Activated T-helper 1 cell treated with anti-CD3 and anti-CD28 coated beads, Interleukin-12 subunit alpha, Interleukin-12 subunit beta, Interleukin-2, Interleukin-4 antibody, amounts not matched to agents 30 ng/mL and 10 ng/mL and 1 ng/mL, durations not matched to agents 14 hours and 24 hours and 36 hours (primary cell): ENCODE data around the gene ADAMTS12. TPM values are rescaled to one million over a fixed set of nuclear protein-coding genes. Genes with fewer than 3 reads are reported as not detected.
"Not testable (repeated sequence)": the region's sequence is repeated elsewhere in the genome, so short reads cannot be mapped to it uniquely, and the experiment has no call there.

Experiments
- DNase-seq: peaks from one replicate; pipeline ENCODE4 v3.0.0; 2021; ENCODE audit warnings: low spot score
- H3K27ac Mint-ChIP-seq: one replicate; pipeline ENCODE4 v1.8.0; 2021; ENCODE audit warnings: mild to moderate bottlenecking, mixed read lengths
- H3K27me3 Mint-ChIP-seq: one replicate; pipeline ENCODE4 v1.8.0; 2022; ENCODE audit warnings: mild to moderate bottlenecking, moderate library complexity, mixed read lengths; ENCODE audit not compliant: insufficient read depth
- H3K36me3 Mint-ChIP-seq: one replicate; pipeline ENCODE4 v1.8.0; 2021; ENCODE audit warnings: low read depth, mixed read lengths
- H3K4me1 Mint-ChIP-seq: one replicate; pipeline ENCODE4 v1.8.0; 2021; ENCODE audit warnings: low read depth, mixed read lengths
- H3K4me3 Mint-ChIP-seq: one replicate; pipeline ENCODE4 v1.8.0; 2021; ENCODE audit warnings: mild to moderate bottlenecking, moderate library complexity, mixed read lengths
- H3K9me3 Mint-ChIP-seq: one replicate; pipeline ENCODE4 v1.8.0; 2021; ENCODE audit warnings: mixed read lengths
- intact Hi-C: fragments of 100-400 bp; cut with micrococcal nuclease; formaldehyde crosslinking; loops from one replicate; pipeline ENCODE4 v1.15.1; 2024
- total RNA-seq: library from RNA; stranded (reverse); gene quantifications from 2 replicates; pipeline ENCODE4 v1.2.3, GENCODE V29; 2022

ADAMTS12 gene
- total RNA-seq, 1 donor from 2014 or later, result not detected

DNA sequence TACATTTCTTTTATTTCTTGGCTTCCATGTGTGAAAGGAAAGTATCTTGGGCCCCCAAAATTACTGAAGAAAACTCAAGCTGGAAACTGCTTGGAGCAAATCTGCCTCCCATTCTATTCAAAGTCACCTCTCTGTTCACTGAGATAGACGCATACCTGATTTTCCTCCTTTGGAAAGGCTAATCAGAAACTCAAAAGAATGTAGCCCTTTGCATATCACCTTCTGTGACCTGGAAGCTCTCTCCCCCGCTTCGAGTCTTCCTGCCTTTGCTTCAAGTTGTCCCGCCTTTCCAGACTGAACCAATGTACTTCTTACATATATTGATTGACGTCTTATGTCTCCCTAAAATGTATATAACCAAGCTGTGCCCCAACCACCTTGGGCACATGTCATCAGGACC lies 39.3 kb upstream of the ADAMTS12 start:
- H3K27me3 Mint-ChIP-seq, result peaks cover 11% of the 10 kb centered on the region
- H3K27ac Mint-ChIP-seq, result no peak overlapping the region
- no peak for DNase-seq
- no peaks in the 10 kb centered on the region for H3K36me3 Mint-ChIP-seq
- intact Hi-C loops, result loop anchor here (10.0 kb wide), 1 partner anchor 106 kb away; no protein-coding TSS in a partner anchor
- H3K4me1 Mint-ChIP-seq, result no peaks in the 10 kb centered on the region
- H3K4me3 Mint-ChIP-seq, result no peak overlapping the region
- no peaks in the 10 kb centered on the region for H3K9me3 Mint-ChIP-seq

DNA sequence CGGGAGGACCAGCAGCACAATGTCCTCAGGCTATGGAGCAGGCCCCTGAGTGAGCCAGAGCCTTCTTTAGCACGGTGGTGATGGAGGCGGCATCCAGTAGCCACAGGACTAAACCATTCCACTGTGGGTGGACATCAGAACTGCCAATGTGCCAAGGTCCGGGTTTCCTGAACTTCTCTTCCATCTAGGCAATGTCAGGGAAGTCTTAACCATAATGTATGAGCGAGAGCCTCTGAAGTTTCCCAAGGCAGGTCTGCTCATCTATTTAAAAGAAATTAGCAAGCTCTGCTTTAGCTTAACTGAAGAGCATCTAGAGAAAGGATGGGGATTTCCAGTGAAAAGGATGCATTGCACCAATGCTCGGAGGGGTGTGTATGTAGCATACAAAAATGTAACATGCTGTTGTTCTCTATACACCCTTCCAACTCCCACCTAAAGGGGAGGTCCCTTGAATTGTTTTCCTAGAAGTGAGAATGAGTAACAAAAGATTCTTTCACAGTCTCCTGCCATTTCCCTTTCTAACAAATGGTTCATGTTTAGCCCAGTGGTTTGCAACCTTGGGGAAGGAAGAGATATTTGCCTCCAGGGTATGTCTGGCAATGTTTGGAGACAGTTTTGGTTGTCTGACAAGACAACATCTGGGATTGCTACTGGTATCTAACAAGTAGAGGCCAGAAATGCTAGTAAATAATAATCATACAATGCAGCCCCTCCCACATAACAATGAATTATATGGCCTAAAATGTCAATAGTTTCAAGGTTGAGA lies 38.3 kb upstream of the ADAMTS12 start:
- no peak overlapping the region for H3K4me3 Mint-ChIP-seq
- H3K36me3 Mint-ChIP-seq, result no peaks in the 10 kb centered on the region
- intact Hi-C loops, result loop anchor here (10.0 kb wide), 1 partner anchor 105 kb away; no protein-coding TSS in a partner anchor

DNA sequence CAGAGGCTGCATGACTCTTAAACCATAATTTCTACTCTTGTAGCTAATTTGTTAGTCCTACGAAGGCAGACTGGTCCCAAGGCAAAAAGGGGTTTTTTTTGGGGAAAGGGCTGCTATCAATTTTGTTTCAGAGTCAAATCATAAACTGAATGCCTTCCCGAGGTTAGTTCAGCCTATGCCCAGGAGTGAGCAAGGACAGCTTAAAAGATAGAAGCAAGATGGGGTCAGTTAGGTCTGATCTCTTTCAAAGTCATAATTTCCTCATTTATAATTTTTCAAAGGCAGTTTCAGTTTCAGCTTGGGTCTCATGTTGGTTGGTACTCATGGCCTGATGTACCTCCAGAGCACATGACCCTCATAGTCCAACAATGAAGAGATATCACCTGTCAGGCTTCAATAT lies 36.5 kb upstream of the ADAMTS12 start:
- intact Hi-C loops, result no loop called here
- no peak for DNase-seq
- no peak overlapping the region for H3K4me3 Mint-ChIP-seq
- peaks cover 4% of the 10 kb centered on the region for H3K27me3 Mint-ChIP-seq
- H3K4me1 Mint-ChIP-seq, result no peaks in the 10 kb centered on the region
- no peak overlapping the region for H3K27ac Mint-ChIP-seq
- no peaks in the 10 kb centered on the region for H3K36me3 Mint-ChIP-seq
- no peaks in the 10 kb centered on the region for H3K9me3 Mint-ChIP-seq

More for the DNA sequence above, 38.3 kb upstream of the ADAMTS12 start:
- Mint-ChIP-seq H3K4me1 (no peaks in the 10 kb centered on the region), H3K27ac (no peak overlapping the region), H3K27me3 (peaks cover 6% of the 10 kb centered on the region), H3K9me3 (no peaks in the 10 kb centered on the region)
- no peak for DNase-seq

DNA sequence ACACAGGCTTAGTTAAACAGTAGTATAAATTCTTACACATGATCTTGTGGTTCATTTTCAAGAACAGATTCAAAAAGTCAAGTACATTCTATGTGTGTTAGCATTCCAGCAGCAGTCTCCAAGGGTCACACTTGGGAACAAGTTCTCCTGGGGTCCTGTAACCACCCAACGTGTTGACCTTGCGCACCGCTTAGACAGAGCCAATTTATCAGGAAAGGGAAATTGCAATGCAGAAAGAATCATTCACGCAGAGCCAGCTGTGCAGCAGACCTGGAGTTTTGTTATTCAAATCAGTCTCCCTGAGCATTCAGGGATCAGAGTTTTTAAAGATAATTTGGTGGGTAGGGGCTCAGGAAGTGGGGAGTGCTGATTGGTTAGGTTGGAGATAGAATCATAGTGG lies 35.9 kb upstream of the ADAMTS12 start:
- H3K9me3 Mint-ChIP-seq, result no peaks in the 10 kb centered on the region
- H3K4me1 Mint-ChIP-seq, result no peaks in the 10 kb centered on the region
- no peaks in the 10 kb centered on the region for H3K27me3 Mint-ChIP-seq
- no peaks in the 10 kb centered on the region for H3K36me3 Mint-ChIP-seq
- H3K27ac Mint-ChIP-seq, result no peak overlapping the region
- H3K4me3 Mint-ChIP-seq, result no peak overlapping the region
- no peak for DNase-seq
- intact Hi-C loops, result no loop called here

DNA sequence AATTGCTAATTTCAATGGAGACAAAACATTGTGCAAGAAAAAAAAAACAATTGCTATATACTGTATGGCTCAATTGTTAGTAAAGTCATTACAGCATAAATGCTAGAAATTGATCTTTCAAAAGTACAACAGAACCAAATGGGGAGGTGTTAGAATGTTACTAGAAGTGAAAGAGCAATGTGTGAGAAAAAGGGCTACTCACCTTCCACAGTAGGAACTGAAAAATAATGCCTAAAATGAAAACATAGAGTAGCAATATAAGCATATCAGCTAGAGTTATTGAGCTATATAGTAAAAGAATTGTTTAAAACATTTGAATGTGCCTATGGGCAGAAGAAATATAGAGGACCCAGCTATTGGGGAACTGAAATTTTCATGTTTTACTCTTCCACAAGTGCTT lies 33.5 kb upstream of the ADAMTS12 start:
- DNase-seq, result no peak
- Mint-ChIP-seq H3K4me1 (no peaks in the 10 kb centered on the region), H3K27me3 (peaks cover 7% of the 10 kb centered on the region), H3K36me3 (no peaks in the 10 kb centered on the region), H3K9me3 (no peaks in the 10 kb centered on the region), H3K27ac (no peak overlapping the region), H3K4me3 (no peak overlapping the region)
- intact Hi-C loops, result no loop called here

DNA sequence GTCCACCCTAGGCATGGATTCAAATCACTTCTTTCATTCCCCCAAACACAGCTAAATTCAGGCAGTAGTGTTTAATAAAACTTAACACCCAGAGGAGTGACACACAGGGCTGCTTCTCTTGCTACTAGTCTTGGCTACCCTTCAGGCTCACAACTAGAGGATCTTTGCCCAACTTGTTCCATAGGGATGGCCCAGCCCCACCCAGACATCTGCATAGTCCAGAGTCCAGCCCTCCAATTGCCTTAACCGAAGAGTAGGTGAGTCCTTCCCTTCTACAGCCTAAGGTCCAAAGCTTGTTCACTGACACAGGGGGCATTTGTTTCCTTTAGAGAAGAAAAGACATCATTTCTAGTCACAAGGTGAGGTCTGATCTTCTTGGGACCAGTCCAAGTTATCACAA lies 29.2 kb upstream of the ADAMTS12 start:
- Mint-ChIP-seq H3K27me3 (peaks cover 7% of the 10 kb centered on the region), H3K4me3 (no peak overlapping the region), H3K4me1 (no peaks in the 10 kb centered on the region), H3K27ac (no peak overlapping the region), H3K36me3 (no peaks in the 10 kb centered on the region), H3K9me3 (peaks cover 11% of the 10 kb centered on the region)
- no peak for DNase-seq
- intact Hi-C loops, result no loop called here

DNA sequence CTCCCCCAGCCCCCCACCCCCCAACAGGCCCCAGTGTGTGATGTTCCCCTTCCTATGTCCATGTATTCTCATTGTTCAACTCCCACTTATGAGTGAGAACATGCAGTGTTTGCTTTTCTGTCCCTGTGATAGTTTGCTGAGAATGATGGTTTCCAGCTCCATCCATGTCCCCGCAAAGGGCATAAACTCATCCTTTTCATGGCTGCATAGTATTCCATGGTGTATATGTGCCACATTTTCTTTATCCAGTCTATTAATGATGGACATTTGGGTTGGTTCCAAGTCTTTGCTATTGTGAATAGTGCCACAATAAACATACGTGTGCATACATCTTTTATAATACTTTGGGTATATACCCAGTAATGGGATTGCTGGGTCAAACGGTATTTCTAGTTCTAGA lies 23.1 kb upstream of the ADAMTS12 start:
- intact Hi-C loops, DNase-seq, H3K27me3 Mint-ChIP-seq, H3K36me3 Mint-ChIP-seq, H3K4me3 Mint-ChIP-seq, H3K4me1 Mint-ChIP-seq, H3K27ac Mint-ChIP-seq: not testable (repeated sequence)
- peaks cover 11% of the 10 kb centered on the region for H3K9me3 Mint-ChIP-seq

DNA sequence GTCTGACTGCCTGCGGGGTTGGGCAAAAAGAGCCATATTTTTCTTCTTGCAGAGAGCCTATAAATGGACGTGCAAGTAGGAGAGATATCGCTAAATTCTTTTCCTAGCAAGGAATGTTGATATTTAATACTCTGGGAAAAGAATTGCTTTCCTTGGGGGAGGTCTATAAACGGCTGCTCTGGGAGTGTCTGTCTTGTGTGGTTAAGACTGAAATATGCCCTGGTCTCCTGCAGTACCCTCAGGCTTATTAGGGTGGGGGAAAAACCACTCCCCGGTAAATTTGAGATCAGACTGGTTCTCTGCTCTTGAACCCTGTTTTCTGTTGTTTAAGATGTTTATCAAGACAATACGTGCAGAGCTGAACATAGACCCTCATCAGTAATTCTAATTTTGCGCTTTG lies 14.5 kb upstream of the ADAMTS12 start:
- H3K36me3 Mint-ChIP-seq, H3K4me1 Mint-ChIP-seq, H3K4me3 Mint-ChIP-seq, intact Hi-C loops, H3K27me3 Mint-ChIP-seq, DNase-seq, H3K27ac Mint-ChIP-seq: not testable (repeated sequence)
- H3K9me3 Mint-ChIP-seq, result peaks cover 26% of the 10 kb centered on the region

DNA sequence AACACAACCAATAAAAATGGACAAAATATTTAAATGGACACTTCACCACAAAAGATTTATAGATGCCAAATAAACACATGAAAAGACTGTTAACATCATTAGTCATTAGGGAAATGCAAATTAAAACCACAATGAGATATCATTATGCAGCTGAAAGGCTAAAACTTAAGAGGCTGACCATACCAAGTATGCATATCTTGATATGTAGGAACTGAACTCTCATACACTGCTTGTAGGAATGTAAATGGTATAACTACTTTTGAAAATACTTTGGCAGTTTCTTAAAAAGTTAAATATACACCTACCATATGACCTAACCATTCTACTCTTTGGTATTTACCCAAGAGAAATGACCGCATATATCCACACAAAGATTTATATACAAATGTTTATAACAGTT lies 13.6 kb upstream of the ADAMTS12 start:
- H3K9me3 Mint-ChIP-seq, result peaks cover 26% of the 10 kb centered on the region
- H3K4me3 Mint-ChIP-seq, result no peak overlapping the region
- H3K27me3 Mint-ChIP-seq, result no peaks in the 10 kb centered on the region
- H3K4me1 Mint-ChIP-seq, result no peaks in the 10 kb centered on the region
- DNase-seq, result no peak
- no peak overlapping the region for H3K27ac Mint-ChIP-seq
- intact Hi-C loops, result no loop called here
- peaks cover 2% of the 10 kb centered on the region for H3K36me3 Mint-ChIP-seq

DNA sequence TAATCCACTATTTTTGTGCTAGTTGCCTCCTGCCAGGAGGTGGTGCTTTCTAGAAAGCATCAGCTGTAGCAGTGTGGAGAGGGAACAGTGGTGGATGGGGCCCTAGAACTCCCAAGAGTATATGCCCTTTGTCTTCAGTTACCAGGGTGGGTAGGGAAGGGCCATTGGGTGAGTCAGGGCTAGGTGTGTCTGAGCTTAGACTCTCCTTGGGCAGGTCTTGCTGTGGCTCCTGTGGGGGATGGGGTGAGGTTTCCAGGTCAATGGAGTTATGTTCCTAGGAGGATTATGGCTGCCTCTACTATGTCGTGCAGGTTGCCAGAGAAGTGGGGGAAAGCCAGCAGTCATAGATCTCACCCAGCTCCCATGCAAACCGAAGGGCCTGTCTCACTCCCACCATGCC lies 11.3 kb upstream of the ADAMTS12 start:
- intact Hi-C loops, result no loop called here
- H3K4me1 Mint-ChIP-seq, result no peaks in the 10 kb centered on the region
- no peak overlapping the region for H3K4me3 Mint-ChIP-seq
- peaks cover 2% of the 10 kb centered on the region for H3K36me3 Mint-ChIP-seq
- no peak overlapping the region for H3K27ac Mint-ChIP-seq
- H3K9me3 Mint-ChIP-seq, result peaks cover 26% of the 10 kb centered on the region
- H3K27me3 Mint-ChIP-seq, result peaks cover 3% of the 10 kb centered on the region
- DNase-seq, result no peak

DNA sequence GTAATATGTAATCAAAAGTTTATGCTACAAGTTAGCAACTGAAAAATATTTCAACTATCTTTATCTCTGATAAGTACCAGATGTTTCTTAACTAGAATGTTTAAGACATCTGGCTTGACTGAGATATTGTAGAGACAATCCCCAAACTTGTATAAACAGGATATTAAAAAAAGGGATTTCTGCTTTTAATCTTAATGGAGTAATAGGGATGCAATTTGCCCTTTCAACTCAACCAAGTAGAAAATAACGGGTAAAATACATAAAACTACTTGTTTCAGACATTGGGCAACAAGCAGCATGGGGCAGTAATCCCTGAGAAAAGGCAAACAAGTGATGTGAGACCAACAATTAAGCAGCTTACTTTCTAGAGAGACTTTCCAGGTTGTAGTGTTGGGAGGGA lies 9.4 kb upstream of the ADAMTS12 start:
- H3K9me3 Mint-ChIP-seq, result peaks cover 11% of the 10 kb centered on the region
- H3K36me3 Mint-ChIP-seq, result no peaks in the 10 kb centered on the region
- no peak overlapping the region for H3K27ac Mint-ChIP-seq
- no peak overlapping the region for H3K4me3 Mint-ChIP-seq
- DNase-seq, result no peak
- H3K4me1 Mint-ChIP-seq, result no peaks in the 10 kb centered on the region
- intact Hi-C loops, result no loop called here
- H3K27me3 Mint-ChIP-seq, result peaks cover 7% of the 10 kb centered on the region

DNA sequence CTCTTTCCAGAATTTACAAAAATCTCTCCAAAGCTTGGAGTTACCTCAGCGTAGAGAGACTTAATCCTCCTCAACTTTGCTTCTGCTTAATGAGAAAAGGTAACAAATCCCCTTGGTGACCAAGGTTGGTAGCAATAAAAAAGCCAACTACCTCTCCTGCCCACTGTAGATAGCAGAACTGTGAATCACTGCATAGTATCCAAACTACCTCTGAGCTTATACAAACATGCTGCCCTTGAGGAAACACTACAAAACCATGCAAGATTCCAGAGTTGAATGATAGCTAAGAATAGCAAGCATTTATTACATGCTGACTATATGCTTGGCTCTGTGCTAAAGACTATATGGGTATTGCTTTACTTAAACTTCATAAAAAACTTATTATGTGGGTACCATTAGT lies 2.8 kb upstream of the ADAMTS12 start:
- Mint-ChIP-seq H3K9me3 (no peaks in the 10 kb centered on the region), H3K27me3 (peaks cover 53% of the 10 kb centered on the region), H3K4me1 (peaks cover 5% of the 10 kb centered on the region), H3K27ac (no peak overlapping the region), H3K4me3 (no peak overlapping the region), H3K36me3 (no peaks in the 10 kb centered on the region)
- intact Hi-C loops, result no loop called here
- no peak for DNase-seq

DNA sequence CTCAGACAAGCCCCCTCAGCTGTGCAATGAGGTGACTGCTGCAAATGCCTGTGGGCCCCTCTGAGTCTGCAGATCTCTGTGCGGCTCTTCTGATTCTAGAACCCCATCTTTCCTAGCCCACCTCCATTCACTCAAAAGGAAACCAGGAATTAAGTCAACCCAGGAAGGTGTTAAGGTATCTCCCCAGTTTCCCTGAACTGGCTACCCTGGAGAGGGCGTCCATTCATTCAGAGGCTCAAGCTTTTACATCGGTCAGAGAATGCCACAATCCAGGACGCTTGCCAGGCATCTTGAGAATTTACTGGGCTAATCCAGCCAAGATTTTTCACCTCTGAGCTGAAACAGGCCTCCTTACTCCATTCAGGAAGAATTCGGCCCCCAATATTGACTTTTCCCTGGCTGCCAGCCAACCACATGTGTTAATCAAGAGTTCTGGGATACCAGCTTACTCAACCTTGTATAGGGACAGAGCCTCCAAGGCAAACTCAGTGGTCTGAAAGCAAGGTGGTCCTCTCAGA lies 889 bp upstream of the ADAMTS12 start:
- intact Hi-C loops, result no loop called here
- no peak overlapping the region for H3K4me3 Mint-ChIP-seq
- DNase-seq, result no peak
- H3K27ac Mint-ChIP-seq, result no peak overlapping the region
- peaks cover 50% of the 10 kb centered on the region for H3K27me3 Mint-ChIP-seq
- no peaks in the 10 kb centered on the region for H3K9me3 Mint-ChIP-seq
- no peaks in the 10 kb centered on the region for H3K36me3 Mint-ChIP-seq
- peaks cover 5% of the 10 kb centered on the region for H3K4me1 Mint-ChIP-seq

DNA sequence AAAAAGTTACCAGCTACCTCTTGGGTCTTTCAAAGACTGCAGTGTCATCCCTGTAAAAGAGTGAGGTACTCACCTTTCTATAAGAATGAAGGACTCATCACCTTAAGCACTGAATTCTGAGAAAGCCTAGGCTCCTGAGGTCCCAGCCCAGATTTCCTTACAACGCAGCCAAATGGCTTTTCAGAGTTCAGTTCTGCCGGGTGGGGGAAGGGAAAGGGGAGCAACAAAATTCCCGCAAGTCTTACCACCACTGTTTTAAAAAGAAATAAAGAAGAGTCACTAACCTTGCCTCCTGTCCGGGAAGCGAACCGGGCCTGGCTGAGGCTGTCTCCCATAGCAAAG lies 373 bp downstream of the ADAMTS12 start:
- H3K27ac Mint-ChIP-seq, result no peak overlapping the region
- no peak for DNase-seq
- H3K4me1 Mint-ChIP-seq, result peaks cover 5% of the 10 kb centered on the region
- intact Hi-C loops, result no loop called here
- no peak overlapping the region for H3K4me3 Mint-ChIP-seq
- H3K36me3 Mint-ChIP-seq, result no peaks in the 10 kb centered on the region
- peaks cover 46% of the 10 kb centered on the region for H3K27me3 Mint-ChIP-seq
- no peaks in the 10 kb centered on the region for H3K9me3 Mint-ChIP-seq
